Femur (tissue), 1 donor: Measurements from ENCODE around the gene BEND4.

ENCODE experiments used
- DNase-seq: peaks from one replicate; pipeline ENCODE4 v3.0.0-alpha.2; 2017

Gene BEND4

GRCh38 chr4:42101446-42101975, 50.9 kb downstream of the BEND4 start:
- no peak for DNase-seq

- no peak for DNase-seq
Measured at GRCh38 chr4:42088386-42088785, 64.1 kb downstream of the BEND4 start.

GRCh38 chr4:42083816-42084215, 68.6 kb downstream of the BEND4 start:
- no peak for DNase-seq

GRCh38 chr4:42080306-42080705, 72.1 kb downstream of the BEND4 start:
- no peak for DNase-seq

- no peak for DNase-seq
Measured at GRCh38 chr4:42078184-42078801, 74.2 kb downstream of the BEND4 start.

- DNase-seq, result no peak
Measured at GRCh38 chr4:42074294-42074693, 78.2 kb downstream of the BEND4 start.

GRCh38 chr4:42070463-42070862, 82.0 kb downstream of the BEND4 start:
- no peak for DNase-seq

GRCh38 chr4:42067264-42067663, 85.2 kb downstream of the BEND4 start:
- no peak for DNase-seq

- no peak for DNase-seq
Measured at GRCh38 chr4:42066402-42066801, 86.1 kb downstream of the BEND4 start.
